HG03469 (cell line): Measurements from ENCODE around the gene SAP25.
"Not testable (repeated sequence)": the region's sequence is repeated elsewhere in the genome, so short reads cannot be mapped to it uniquely, and the experiment has no call there.

Experiments
- ATAC-seq: cut with Tn5 transposase; IDR thresholded peaks from one replicate; pipeline ENCODE4 v1.9.1; 2021; ENCODE audit warnings: mild to moderate bottlenecking, moderate library complexity, moderate number of reproducible peaks; ENCODE audit not compliant: unreplicated experiment

The SAP25 gene

DNA sequence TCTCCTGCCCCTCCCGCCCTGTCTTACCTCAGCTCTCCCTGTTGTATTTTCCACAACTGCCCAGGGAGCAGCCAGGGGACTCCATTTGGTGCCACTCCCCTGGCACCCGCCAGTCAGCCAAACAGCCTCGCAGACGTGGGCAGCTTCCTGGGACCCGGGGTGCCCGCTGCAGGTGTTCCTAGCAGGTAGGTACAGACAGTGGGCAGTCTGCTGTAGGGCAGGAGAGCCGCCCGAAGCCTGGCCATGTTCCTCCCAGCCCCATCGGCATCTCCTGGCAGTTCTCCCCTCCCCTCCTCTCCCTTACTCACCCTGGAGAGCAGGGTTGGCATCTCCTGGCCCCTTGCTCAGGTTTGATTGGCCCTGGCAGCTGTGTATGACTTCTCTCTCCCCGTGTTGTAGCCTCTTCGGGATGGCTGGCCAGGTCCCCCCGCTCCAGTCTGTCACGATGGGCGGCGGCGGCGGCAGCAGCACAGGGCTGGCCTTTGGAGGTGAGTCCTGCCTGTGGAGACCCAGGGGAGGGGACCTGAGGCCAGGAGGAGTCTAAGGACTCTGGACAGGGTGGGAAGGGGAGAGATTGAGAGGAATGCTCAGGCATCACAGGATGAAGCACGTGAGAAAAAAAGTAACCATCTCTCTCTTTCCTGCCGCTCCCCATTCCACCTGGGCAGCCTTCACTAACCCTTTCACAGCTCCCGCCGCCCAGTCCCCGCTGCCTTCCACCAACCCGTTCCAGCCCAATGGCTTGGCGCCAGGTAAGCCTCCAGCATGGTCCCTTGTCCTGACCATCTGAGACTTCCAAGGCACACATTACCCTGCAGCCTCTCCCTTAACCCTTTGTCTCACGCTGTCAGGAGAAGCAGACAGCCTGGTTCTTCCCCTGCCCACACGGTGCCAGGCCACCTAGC, 11.3 kb downstream of the SAP25 start:
- no peak for ATAC-seq

DNA sequence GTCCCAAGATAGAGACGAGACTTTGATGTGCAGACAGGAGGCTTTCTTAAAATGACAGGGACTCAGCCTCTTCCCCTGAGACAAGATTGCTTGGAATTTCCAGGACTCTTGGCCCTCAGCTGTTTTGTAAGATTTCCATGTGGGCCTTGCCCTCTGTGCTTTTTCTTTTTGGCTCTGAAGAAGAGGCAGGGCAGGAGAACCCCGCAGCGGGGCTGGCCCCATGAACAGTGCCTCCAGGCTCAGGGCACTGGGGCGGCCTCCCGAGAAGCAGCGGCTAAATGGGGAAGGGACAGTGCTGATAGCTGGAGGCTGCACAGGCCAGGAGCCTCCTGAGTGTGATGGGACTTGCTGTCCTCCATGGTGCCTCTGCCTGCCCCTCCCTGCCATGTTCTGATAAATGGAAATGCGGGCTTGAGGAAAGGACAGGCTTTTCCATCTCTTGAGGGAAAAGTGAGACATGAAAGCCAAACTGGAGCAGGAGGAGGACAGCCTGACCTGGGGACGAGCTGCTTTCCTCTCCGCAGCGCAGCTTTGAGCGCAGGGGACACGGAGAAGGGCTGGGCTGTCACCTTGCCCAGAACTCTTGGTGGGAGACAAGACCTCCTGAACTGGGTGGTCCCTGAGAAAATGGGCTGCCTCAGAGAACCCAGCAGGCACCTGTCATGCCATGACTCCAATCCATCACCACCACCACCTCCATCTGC, 12.1 kb downstream of the SAP25 start:
- ATAC-seq = no peak

DNA sequence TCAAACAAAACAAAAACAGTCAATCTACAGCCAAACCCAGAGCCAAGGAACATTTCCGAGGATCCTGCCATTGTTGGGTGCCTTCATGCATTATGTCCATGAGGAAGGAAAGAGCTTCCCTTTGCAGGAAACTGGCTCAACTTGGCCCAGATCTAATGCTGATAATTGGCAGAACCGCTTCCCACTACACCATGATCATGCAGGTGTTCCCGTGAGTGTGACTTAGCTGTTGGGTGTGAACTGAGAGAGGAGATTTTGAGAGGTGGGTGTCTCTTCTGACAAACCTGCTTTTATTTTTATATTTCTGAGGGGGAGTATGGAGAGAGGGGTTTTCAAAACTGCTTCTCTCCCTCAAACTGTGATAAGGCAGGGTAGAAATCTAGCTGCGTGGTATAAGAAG, 14.6 kb downstream of the SAP25 start:
- ATAC-seq = no peak

DNA sequence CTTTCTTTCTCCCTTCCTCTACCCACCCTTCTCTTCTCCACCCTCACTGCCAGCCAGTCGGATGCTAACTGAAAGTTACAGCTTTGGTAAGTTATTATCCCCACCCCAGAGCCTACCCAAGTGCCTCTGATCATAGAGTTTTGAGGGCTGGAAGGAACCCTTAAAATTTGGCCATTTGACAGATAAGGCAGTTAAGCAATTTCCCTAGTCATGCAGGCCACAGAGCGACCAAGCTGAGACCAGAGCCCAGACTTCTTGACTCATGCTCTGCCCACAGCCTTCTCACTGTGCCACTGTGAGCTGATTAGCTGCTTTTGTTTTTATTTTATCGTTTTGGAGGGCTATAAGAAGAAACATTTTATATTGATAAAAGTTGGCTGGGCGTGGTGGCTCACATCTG, 17.2 kb downstream of the SAP25 start:
- no peak for ATAC-seq

DNA sequence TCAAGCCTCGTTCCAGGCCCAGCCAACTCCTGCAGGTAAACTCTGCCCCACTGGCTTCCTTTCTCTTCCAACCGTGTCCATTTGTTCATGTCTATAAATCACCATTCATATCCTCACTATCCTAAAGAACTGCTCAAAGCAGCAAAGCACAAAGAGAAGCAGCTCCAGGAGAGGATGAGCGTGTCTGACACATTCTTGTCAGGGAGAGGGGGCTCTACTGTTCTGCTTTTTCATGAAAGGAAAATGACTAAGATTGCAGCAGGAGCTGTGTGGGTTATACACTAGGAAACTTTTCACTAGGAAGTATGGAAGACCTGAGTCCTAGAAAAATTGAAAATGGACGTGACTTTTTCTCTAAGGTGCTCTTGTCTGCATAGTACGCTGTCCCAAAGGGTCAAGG, 18.0 kb downstream of the SAP25 start:
- no peak for ATAC-seq

DNA sequence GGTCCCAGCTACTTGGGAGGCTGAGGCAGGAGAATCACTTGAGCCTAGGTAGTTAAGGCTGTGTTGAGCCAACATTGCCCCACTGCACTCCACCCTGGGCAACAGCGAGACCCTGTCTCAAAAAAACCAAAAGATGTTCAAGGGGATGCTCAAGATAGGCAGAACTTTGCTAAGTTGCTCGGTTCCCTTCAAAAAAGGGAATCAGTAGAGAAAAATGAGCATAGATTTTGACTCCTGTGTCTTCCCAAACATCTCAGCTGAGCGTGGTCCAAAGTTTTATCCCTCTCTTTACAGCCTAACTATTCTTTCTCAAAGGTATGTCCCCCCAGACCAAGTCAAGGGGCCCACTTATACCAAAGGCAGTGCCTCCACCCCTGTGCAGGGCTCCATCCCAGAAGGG, 20.7 kb downstream of the SAP25 start:
- no peak for ATAC-seq

DNA sequence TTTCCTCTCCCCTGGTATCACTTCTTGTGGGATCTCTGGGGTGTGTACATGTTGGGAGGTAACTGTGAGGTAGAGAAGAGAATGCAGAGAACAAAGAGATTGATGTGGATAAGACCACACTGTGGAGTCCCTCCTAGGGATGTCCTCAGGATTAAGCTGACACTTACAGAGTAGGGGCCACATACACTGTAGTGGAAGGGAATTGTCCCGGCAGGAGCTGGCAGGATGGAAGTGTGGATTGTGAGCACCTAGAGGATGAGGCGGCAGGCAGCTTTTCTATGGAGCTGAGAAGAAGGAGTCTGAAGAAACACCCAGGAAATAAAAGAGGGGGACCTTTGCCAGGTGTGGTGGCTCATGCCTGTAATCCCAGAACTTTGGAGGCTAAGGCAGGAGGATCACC, 21.2 kb downstream of the SAP25 start:
- no peak for ATAC-seq

DNA sequence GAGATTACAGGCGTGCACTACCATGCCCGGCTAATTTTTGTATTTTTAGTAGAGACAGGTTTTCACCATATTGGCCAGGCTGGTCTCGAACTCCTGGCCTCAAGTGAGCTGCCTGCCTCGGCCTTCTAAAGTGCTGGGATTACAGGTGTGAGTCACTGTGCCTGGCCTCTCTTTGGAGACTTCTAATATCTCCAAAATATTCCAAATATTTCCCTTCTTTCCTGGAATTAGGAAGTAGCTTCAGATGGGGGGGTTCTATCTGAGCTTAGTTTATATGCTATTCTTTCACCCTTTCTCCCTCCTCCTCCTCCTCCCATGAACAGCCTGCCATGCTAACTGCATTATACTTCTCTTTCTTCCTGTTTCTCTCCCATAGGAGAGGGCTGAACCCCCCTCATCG, 25.3 kb downstream of the SAP25 start:
- ATAC-seq = not testable (repeated sequence)

DNA sequence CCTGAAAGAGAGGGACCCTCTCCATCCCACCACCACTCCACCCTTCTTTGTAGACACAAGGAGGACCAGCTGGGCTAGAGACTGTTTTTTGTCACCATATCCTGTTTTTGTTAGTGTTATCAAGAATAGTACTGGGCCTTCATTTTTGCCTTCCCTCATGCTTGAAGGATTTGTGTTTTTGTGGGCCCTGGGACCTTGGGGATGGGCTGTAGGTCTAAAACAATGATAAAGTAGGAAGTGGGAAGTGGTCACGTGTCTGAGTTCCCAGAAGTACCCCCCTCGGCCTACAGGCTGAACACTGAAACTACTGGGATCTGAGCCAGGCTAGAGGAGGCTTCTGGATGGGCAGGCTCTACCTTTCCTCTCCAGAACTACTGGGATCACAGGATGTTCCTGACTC, 25.8 kb downstream of the SAP25 start:
- ATAC-seq = no peak

DNA sequence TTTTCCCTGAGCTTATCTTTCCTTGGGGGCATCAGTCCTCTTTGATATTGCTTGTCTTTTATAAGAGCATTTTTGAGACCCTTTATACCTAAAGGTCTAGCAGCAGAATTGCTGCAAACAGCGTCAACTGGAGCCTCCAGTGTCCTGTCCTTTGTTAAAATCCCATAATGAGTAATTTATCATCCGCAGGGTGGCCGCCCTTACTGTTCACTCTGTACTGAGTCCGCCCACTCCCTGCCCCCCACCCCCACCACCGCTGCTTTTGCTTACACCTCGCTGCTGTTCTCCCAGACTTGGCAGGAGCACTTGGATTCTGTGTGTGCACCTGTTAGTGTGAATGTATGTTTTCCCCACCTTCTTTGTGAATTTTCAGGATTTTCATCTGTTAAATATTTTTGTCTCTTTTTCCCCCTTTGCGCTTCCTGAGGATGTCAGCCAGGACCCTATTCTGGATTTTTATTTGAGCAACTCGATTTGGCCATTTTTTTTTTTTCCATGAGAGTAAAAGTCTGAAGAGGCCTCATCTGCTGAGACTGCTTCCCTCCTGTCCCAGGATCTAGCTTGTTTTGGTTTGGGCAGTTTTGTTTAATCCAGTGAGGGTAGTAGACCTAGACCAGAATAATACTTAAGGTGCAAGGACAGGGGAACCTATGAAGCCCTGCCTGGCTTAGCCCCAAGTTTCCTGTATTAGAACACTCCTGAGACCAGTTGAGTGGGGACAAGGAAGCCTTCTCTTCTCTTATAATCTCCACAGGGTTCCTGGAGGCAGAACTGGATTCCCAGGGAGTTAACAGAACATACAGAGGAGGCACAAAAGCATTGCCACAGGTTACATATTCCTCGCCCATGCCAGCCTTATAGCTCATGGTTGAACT, 26.5 kb downstream of the SAP25 start:
- no peak for ATAC-seq

DNA sequence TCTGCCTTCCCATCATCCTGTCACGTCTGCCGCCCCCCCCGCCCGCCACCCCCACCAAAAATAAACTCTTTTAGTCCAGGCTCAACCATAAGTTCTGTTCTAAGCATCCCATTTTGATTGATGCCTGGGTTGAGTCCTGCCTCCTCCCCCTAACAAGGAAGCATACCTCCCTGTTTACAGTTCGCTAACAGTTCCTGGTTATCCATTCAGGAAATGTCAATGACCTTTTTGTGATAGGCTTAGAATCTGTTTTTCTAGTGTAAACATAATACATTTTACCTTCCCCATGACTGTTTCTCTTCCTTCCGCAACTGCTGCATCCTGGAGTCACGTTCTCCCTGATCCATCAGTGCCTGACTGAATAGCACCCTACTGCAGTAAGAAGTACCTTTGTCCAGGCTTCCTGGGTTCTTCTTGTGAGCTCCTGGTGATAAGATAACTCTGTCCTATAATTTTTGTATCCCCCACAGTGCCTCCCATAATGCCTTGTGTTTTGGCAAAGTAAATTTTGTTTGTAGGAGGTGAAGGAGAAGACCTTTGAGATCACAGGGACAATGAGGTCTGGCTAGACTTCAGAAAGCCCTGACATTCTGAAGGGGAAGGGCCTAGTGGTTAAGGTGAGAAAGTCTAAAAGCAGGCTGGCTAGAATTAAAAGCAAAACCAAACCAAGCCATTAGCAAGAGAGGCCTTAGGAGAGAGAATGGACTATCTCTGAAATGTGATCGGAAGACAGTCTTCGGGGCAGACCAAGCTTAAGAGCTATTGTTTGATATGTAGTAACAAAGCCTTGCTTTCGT, 27.4 kb downstream of the SAP25 start:
- ATAC-seq = no peak

DNA sequence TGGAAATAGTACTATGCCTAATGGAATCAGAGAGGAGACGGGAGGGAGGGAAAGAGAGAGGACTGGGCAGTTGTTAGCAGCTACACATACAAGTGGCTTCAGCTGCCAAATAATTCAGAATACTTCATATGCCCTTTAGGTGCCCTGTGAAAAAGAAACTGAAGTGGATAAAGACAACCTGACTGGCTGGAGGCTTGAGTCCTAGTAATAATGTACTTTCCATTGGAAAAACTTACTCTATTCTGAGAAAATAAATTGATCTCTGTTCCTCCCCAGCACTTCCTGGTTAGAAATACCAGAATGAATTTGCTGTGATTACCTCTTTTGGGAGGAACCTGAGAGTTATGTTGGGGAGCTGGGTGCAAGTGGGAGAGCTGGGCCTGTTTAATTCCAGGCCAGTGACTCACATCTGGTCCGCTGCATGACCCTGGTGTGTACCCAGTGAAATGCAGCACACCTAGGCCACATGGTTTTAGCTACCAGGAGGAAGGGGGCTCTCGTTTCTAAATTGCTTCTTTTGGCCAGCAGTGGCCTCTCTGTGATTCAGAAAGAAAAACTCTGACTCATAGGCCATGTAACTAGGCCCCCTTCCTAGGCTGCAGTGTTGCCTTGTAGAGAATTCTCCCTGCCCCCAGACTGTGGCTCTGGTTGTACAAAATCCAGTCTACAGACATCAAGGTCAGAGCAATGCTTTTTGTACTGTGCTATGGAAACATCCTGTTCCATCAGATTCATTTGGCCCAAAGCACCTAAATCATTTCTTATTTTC, 28.2 kb downstream of the SAP25 start:
- no peak for ATAC-seq

DNA sequence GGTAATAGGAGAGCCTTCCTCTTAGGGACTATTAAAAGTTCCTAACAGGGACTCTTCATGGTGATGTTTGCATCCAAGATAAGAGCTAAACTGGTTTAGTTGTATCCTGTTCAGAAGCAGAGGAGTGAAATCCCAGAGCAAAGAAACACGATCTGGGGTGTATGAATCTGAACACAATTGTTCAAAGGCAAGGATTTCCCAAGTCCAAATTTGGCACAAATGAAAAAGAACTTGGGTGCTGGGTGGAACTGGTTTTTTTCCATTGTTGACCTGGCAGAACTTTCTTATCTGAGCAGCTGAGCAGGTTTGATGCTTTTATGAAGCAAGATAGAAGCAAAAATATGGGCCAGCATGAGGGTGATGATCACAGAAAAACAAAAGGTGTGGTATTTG, 28.7 kb downstream of the SAP25 start:
- no peak for ATAC-seq

DNA sequence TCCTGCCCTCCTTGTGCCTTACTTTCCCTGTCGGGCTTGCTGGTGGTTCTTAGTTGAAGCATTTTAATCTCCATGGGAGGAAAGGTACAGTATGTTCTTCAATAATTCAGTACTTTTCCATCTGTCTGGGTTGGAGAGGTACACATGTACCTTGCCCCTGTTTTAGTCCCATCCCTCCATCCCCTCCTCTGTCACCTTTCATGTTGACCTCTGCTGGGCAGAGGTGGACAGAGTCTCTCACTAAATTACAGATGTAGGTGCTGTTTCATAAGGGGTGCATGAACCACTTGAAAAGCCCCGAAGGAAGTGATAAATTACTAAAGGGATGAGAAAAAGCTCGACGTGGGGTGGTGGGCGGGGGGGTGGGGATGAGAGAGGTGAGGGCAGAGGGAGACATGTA, 29.3 kb downstream of the SAP25 start:
- no peak for ATAC-seq

DNA sequence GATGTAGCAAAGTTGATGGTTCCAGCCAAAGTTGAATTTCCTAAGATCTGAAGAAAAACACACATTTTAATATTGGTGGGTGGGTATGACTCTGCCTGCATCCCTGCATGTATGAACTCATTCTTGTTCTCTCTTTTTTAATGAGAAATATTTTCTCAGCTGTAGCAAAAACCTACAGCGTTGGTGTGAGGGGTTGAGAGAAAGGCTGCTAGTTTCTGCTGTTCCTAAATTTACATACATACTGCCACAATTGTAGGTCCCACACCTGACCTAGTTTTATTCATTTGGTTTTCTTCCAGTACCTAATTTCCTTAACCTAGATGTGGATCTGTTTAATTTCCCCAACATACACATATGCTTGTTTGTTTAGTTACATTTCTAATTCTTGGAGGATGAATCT, 30.1 kb downstream of the SAP25 start:
- ATAC-seq = no peak

DNA sequence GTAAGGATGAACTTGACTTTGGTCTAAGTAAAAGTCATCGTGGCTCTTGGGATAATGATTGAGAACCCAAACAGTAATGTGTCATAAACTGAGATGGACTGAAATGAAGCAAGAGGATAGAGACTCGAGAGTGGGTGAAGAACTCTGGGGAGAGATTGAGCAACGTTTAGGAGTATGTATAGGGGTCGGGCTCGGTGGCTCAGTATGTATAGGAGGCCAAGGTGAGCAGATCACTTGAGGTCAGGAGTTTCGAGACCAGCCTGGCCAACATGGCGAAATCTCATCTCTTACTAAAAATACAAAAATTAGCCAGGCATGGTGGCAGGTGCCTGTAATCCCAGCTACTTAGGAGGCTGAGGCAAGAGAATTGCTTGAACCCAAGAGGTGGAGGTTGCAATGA, 32.4 kb downstream of the SAP25 start:
- not testable (repeated sequence) for ATAC-seq

DNA sequence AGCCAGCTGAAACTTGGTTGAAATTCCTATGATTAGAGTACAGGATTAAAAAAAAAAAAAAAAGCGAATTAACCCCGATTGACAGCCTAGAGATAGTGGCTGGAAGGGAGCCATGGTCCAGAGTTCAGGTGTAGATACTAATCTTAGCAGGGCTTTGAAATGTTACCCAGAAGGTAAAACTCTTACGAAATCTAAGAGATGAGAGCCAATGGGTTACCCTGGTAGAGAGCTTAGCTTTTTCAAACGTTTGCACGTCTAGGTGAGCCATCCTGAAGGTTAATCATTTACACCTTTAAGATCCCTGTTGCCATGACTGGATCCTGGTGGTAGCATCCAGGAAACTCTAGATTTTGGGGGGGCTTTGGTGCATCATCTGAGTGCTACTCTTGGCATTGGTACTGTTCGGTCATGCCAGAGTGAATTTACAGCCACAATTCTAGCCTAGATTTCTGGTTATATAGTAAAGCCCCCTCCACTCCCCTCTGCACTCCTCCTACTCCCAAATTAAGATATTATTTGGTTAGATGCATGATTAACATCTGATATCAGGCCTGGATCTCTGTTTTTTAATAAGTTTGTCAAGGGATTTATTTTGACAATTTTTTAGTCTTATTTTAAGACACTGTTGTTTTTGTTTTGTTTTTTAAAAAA, 33.5 kb downstream of the SAP25 start:
- no peak for ATAC-seq

DNA sequence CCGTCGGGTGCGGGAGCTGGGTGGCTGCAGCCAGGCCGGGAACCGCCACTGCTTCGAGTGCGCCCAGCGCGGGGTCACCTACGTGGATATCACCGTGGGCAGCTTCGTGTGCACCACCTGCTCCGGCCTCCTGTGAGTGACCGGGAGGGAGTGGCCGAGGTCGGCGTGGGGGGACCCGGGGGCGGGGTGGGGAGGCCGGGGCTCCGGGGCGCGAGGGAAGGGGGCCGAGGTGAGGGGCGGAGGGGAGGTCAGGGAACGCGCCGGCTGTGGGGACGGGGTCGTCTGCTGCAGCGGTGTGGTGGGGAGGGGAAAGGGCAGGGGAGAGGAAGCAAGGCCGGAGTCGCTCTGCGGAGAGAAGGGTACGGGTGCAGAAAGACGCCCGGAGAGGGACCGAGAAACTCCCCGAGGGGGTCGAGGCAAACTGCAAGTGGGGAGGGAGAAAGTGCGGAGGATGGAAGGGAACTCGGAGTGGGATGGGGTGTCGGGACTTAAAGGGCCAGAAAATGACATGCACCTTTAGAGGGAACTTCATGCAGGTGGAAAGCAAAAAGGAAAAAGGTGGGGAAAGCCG, 34.2 kb downstream of the SAP25 start:
- no peak for ATAC-seq
